Ramos (cell line): Measurements from ENCODE around the gene ADAMTS7.
"Not testable (repeated sequence)": the region's sequence is repeated elsewhere in the genome, so short reads cannot be mapped to it uniquely, and the experiment has no call there.

Experiments
- in situ Hi-C: fragments of 300-500 bp; cut with MboI; formaldehyde crosslinking; loops from one replicate; pipeline ENCODE4 v1.14.3; 2022; ENCODE audit warnings: low sequenced_read_pairs; ENCODE audit not compliant: unreplicated experiment

The ADAMTS7 gene

DNA sequence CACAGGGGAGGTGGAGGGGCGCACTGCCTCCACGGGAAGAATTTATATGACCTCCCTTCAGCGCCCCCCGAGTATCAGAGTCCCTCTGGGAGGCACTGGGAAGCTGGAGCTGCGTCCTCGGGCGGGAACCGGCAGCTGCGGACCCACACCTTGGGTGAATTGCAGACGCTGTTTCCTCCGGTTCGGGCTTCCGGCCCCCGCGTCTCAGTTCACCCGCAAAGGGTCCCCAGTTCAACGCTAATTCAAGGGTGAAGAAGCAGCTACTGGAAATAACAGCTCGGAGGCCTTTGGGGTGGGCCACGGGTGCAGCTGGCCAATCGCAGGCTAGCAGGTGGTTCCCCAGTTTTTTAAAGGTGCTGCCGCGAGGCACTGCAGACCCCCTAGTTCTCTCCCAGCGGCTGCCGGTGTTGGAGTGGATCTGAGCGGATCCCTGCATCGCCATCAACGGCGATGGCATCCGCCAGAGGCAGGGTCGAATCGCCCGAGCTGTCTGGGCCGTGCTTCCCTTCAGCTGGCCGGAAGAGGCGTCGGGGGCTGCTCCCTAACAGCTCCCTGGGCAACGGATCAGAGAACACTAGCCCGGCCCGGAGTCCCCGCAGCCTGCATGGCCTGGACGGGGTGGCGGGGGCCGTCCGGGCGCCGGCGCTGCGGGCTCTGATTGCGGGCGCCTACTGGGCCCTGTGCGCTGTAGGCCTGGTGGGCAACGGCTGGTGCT, 19.4 kb upstream of the ADAMTS7 start:
- in situ Hi-C loops = no loop called here

DNA sequence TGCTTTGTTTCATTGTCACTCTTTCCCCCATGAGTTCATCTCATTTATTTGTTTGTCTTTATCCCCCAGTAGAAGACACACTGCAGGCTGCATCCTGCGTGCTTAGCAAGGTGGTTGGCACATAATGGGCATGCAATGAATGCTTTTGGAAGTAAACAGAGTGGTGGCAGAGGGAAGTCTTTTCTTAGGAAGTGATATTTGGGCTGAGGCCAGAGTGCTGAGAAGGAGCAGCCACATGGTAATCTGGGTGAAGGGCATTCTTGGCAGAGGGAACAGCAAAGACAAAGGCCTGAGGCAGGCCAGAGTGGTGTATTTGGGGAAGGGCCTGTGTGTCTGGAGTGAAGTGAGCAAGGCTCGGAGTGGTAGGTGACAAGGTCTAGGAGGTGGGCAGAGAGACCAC, 17.7 kb upstream of the ADAMTS7 start:
- in situ Hi-C loops = no loop called here

DNA sequence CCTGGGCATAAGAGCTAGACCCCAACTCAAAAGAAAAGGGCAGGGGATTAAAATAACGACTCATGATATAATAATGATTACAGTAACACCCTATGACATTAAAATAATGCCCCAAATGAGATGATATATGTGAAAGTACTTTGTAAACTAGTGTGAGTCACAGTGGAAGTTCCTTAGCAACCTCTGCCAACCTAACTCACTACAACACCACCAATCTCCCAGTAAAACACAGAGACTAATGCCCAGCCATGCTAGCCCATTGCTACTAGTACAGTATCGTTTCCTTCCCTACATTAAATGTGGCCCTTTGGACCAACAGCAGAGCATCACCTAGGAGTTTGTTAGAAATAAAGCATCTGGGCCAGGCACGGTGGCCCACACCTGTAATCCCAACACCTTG, 11.2 kb upstream of the ADAMTS7 start:
- in situ Hi-C loops = no loop called here

DNA sequence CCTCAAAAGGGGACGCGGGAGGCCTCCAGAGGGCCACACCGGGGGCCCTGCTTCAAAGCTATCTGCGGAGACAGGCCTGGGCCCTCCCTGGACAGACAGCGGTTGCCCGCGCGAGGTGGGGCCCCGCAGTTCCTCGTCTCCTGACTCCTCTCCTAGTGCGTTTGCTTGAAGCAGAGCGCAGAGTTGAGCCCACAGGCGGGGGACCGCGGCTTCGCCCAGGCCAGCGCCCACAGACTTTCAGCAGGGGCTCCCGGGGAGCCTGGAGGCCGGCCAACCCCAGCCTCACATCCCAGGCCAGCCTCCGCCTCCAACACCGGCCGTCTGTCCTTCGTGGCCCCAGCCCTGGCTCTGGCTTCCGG, 540 bp upstream of the ADAMTS7 start:
- in situ Hi-C loops = no loop called here

DNA sequence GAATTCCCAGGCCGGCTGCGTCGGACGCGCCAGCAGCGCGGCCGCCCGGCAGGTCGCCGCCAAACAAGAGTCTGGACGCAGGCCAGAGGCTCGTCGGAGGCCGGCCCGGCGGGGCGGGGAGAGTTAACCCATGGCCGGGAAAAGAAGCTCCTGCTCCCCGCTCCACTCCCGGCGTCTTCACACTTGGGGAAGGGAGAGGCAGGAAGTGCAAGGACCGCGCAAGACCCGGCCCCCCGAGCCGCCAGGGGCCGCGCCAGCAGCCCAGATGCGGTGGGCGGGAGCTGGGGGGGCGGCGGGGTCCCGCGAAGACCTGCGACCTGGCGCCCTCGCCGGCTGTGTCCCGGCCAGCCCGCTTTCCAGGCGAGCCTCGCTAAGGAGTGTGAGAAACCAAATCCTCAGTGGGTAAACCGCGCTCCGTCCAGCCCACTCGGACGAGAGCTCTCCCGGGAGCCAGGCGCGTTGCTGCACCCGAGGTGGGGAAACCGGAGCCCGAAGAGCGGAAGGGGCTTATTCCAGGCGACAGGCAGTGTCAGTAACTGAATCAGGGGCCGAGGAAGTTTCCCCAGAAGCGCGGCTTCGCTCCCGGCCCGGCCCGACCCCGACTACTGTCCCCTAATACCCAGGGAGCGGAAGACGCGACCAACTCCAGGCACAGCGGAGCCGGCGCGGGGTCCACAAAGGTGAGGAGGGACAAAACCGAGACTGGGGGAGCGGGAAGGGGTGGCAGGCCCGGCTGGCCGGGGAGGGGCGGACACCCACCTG, 721 bp downstream of the ADAMTS7 start:
- in situ Hi-C loops = no loop called here

DNA sequence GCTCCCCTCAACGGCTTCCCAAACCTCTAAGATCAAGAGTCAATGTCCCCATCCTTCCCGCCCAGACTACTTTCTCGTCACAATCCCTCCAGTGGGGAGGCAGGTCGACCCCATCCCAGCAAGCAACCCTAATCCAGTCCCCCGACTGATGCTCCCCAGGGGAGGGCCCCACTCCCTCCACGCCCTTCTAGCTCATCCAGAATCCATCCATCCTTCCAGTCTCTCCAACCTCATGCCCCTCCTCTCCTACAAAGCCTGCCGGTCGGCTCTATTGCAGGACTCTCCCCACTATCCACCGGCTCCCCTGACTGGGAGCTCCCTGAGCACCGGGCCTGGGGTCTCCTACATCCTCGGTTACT, 1.3 kb downstream of the ADAMTS7 start:
- in situ Hi-C loops = no loop called here

DNA sequence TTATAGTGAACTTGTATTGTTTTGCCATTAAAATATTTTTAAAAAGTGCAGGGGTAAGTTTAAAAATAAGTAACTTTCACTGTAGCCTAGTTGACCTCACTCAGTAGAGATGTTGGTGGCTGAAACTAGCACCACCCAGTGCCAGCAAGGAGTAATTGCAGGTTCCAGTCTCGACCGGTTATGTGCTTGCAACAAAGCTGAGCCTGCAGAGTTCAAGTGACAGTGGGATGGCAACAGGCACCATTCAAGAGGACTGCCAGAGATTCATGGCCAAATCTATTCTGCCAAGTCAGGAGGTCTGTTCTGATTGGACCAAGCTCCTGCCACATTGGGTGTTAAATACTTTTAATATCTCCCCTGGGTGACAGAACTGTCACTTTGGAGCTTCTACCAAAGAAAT, 2.7 kb downstream of the ADAMTS7 start:
- in situ Hi-C loops = no loop called here

DNA sequence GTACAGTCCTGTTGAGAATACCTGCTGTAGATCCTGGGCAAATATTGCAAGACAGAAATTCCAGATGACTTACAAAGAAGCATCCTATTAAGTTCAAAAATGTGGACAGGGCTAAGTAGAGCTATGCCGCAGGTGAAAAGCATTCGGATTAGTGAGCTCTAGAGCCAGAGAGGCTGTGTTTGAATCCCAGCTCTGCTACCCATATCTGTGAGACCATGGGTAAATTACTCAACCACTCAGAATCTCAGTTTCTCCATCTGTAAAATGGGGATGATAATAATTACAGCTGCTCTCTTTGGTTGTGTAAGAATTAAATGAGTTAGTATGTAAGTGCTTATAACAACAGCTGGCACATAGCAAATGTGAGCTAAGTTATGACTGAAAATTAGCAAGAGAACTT, 3.9 kb downstream of the ADAMTS7 start:
- in situ Hi-C loops = no loop called here

DNA sequence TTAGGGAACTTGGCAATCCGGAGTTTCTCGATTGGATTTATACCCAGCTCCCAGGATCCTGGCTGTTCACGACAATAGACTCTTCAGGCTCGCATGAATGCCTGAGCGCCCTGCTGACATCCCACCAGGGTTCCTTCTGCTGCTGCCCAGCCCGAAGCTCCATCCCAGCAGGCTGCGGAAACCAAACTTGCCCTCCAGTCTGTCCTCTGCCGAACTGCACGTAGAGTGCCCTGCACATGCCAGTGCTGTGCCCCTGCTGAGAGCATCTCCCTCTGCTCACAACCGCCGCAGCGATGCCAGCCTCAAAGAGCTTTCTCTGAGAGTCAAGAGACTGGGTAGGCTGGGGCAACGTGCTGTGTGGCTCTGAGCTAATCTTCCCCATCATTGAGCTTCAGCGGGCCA, 6.9 kb downstream of the ADAMTS7 start:
- in situ Hi-C loops = no loop called here

DNA sequence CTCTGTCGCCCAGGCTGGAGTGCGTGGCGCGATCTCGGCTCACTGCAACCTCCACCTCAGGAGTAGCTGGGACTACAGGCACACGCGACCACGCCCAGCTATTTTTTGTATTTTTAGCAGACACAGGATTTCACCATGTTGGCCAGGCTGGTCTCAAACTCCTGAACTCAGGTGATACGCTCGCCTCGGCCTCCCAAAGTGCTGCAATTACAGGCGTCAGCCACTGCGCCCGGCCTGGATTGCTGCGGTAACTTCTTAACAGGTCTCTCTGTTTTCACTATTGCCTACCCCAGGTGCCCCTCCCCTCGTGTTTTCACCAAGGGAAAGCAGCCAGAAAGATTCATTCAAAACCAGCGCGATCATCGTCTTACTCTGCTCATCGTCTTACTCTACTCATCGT, 10.5 kb downstream of the ADAMTS7 start:
- in situ Hi-C loops = no loop called here

DNA sequence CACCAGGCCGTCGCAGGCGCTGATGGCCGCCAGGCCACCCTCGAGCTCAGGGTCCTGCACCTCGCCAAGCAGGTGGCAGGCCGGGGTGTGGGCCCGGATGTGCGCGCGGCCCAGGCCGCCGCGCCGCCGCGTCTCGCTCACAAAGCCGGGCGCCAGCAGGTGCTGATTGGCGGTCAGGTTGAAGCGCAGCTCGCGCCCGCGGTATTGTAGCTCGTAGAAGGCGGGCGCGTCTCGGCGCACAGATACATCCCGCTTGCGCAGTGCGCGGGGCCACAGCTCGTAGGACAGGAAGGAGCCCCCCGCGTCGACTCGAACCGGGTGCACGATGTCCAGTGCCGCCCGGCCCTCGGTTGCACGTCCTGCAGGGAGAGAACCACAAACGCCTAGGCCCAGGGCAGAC, 11.1 kb downstream of the ADAMTS7 start:
- in situ Hi-C loops = no loop called here

DNA sequence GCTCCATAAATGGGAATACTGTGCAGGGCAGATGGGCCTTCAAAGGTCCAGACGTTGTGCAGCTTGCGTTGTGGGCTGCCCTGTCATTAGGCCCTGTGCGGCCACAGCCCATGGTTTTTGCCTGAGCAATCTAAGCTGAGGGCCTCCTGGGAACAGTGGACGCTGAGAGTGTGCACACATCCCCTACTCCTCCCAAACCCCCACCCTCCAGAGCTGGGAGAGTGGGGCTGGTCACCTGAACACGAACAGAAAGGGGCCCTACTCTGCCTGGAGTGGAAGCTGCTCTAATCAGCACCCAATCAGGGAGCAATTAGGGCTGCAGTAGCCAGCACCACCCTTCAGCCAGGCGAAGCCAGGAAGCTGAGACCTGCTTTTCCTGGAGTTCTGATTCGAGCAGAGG, 12.2 kb downstream of the ADAMTS7 start:
- in situ Hi-C loops = not testable (repeated sequence)

DNA sequence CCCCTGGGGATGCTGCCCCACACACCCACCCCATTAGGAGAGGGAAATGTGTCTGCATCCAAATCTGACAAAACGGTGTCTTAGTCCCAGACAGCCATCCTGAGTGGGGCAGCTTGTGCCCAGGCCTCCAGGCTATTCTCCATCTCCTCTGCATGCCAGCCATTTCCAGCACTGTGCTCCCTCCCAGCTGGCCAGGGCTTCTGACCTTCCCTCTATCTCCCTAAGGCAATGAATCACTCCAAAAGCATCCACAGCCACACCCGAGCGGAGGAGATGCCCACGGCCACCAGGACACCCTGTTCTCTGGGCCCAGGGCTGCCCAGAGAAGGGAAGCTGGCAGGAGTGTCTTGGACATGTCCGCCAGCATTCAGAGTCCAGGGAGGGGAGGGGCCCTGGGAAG, 12.9 kb downstream of the ADAMTS7 start:
- in situ Hi-C loops = not testable (repeated sequence)

DNA sequence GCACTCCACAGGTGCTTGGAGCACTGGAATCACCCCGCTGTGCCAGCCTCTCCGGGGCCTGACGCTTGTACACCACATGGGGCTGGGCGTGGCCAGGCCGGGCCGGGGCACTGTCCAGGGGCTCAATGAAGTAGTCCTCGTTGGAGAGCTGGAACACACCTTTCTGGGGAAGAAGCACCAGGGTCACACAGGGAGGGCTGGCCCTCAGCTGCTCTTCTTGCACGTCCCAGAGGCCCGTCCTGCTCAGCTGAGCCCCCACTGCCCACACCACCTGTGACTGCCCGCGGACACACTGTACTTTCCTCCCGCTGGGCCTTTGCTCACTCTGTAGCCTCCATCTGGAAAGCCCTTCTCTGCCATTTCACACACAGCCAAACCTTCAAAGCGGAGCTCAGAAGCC, 13.3 kb downstream of the ADAMTS7 start:
- in situ Hi-C loops = no loop called here

DNA sequence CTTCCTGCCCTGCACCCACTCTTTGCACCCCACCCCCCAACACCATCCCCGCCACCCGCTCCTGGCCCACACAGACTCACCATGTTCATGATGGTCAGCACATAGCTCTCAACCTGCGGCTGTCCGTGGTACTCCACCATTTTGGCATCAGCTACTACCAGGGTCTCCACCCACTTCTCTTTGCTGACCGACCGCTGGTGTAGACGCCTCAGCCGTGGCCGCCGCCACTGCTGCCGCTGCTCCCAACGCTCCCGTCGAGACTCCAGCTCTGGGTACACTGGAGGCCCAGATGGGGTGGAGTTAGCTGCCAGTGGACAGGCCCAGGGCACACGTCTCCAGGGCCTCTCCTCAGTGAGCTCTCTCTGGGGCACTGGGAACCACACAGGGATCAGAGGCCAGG, 14.8 kb downstream of the ADAMTS7 start:
- in situ Hi-C loops = no loop called here

DNA sequence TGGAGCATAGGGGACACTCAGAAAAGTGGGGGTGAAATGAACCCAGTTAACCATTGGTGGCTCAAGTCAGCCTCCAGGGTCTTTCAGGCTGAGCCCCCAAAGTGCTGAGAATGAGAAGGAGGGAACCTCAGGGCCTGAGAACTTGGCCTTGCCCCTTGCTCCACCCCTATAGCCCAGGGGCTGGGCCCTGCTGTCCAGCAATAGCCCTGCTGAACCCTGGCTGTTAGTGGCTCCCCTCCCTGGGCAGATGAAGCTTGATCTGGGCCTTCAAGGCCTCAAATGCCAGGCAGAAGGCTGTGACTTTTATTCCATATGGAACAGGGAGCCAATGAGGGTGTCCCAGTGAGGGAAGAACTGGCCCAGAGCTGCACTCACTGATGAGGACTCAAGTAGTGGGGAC, 16.2 kb downstream of the ADAMTS7 start:
- in situ Hi-C loops = no loop called here

DNA sequence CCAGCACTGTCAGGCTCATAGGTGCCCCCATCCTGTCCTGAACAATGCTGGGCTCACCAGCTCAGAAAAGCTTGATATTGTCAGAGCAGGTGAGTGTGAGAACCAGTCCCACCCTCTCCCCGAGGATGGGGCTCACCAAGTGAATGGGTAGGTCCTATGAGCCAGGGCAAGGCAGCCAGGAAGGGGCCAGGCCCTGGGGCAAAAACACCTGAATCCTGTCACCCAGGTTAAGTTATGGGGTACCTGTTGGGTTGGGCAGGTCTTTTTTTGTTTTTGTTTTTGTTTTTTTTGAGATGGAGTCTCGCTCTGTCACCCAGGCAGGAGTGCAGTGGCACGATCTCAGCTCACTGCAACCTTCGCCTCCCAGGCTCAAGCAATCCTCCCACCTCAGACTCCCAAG, 16.8 kb downstream of the ADAMTS7 start:
- in situ Hi-C loops = not testable (repeated sequence)

DNA sequence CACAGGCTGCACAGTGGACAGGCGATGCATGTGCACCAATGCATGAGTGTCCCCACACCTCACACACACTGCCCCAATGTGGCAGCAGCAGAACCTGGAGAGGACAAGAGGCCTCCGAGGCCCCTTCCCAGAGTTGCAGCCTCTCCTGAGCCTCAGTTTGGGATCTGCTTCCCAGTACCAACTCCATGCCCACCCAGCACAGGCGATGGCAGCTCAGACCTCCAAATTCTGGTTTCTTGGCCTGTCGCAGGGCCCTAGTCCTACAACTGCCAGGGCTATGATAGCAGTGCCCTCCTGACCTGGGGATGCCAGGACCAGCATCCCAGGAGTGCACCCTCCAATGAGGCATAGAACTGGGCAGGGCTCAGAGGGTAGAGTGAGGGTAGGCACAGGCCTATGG, 19.9 kb downstream of the ADAMTS7 start:
- in situ Hi-C loops = no loop called here

DNA sequence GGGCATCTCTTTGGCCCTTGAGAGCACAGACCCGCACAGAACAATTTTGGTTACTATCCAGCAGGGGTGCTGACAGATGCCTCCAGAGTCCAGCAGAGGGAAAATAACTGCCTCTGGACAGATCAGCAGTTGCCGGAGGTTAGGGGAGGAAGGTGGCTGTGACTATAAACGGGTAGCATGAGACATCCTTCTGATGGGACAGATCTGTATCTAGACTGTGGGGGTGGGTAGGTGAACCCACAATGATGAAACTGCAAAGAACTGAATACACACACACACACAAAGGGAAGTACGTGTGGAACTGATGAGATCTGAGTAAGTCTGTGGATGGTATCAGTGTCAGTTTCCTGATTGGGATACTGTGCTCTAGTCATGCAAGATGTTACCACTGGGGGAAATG, 21.2 kb downstream of the ADAMTS7 start:
- in situ Hi-C loops = no loop called here

DNA sequence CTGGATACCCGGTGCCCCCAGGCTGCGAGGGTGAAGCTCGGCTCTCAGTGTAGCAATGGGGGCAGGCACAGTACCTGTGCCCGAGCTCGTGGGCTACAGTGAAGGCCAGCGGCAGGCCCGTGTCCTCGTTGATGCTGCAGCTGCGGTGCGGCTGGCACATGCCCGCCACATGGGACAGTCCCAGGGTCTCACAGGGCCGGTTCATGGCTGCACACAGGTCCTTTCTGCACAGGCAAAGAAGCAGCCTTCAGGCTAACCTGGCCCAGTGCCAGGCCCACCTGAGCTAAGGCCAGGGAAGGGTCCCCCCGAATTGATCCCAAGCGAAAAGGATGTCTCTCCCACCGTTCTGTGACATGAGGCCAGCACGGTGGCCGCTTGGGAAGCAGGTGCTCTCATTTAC, 21.6 kb downstream of the ADAMTS7 start:
- in situ Hi-C loops = no loop called here

DNA sequence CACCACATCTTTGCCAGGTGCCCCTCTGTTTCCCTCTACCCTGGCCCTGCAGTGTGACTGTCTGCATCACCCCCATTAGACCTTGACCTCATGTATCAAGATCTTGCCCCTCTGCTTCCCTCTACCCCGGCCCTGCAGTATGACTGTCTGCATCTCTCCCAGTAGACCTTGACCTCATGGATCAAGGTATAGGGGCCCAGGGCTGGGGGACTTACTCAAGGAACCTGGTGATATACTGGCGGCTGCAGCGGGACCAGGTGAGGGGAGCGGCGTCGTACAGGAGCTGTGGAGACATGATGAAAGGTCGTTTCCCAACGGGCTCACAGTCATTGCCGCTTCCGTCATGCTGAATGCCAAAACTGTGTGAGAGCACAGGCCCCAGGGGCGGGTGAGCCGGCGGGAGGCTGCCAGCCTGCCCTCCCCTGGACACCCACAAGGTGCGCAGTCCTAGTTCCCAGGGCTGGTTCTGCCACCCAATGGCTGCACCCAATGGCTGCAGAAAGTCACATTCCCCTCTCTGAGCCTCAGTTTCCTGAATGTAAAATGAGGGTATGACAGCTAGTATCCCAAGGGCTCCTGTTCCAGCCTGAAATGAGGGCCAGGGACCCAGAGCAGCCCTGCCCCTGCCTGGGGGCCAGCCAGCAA, 23.1 kb downstream of the ADAMTS7 start:
- in situ Hi-C loops = no loop called here

DNA sequence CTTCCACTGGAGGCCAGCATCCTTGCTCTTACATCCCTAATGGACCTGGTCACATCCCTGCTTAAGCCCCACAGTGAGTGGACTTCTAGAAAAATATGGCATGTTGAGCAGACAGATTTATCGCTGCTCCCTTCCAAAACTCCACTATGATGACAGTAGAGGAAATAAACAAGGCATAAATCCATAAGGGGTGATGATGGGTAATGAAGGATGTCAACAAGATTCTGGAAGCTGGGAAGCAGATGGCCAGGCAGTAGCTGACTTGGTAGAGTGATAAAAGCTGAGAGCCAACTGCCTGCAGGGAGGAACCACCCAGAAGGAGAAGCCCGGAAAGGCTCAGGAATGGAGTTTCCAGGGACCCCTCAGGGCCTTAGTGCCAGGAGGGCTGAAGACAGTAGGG, 28.9 kb downstream of the ADAMTS7 start:
- in situ Hi-C loops = not testable (repeated sequence)
